Adrenal gland (tissue), 5 donors: ENCODE data around the gene MYADM.

Source experiments
- POLR2A ChIP-seq, 2 donors: fragments of 450-650 bp; IDR thresholded peaks; one replicate each; pipeline ENCODE4 v1.6.1; 2017; ENCODE audit warnings: antibody characterized with exemption in 2 of 2, mild to moderate bottlenecking in 2 of 2, moderate library complexity in 1 of 2
- TF ChIP-seq, protein P1 (sequence below), 6 experiments: fragments of 450-650 bp in 4 of 6; fragments of 200-600 bp in 2 of 6; sonication (generic) in 1 of 6; IDR thresholded peaks; 1 replicate in 5 of 6; 2 replicates in 1 of 6; pipeline versions ENCODE4 v1.5.1 to v1.8.0; 2016 to 2021; ENCODE audit warnings: antibody characterized with exemption in 6 of 6, mild to moderate bottlenecking in 2 of 6, moderate library complexity in 1 of 6
- donor health status: DM: no; HTN: no; CAD: no.

- TF ChIP-seq, protein P1, sequence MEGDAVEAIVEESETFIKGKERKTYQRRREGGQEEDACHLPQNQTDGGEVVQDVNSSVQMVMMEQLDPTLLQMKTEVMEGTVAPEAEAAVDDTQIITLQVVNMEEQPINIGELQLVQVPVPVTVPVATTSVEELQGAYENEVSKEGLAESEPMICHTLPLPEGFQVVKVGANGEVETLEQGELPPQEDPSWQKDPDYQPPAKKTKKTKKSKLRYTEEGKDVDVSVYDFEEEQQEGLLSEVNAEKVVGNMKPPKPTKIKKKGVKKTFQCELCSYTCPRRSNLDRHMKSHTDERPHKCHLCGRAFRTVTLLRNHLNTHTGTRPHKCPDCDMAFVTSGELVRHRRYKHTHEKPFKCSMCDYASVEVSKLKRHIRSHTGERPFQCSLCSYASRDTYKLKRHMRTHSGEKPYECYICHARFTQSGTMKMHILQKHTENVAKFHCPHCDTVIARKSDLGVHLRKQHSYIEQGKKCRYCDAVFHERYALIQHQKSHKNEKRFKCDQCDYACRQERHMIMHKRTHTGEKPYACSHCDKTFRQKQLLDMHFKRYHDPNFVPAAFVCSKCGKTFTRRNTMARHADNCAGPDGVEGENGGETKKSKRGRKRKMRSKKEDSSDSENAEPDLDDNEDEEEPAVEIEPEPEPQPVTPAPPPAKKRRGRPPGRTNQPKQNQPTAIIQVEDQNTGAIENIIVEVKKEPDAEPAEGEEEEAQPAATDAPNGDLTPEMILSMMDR (IDR thresholded peaks at IDR 0.05): no peak
- TF ChIP-seq POLR2A (IDR thresholded peaks at IDR 0.05): no peak
Observed at GRCh38 chr19:53908935-53909415, 41.3 kb downstream of the MYADM start, which contains the start of gene CACNG7.
